ENCODE data around the gene CRACR2B.

CRACR2B gene

GRCh38 chr11:811446-812245 lies 16.1 kb upstream of the CRACR2B start:
- no peak for DNase-seq

GRCh38 chr11:812390-812789 lies 15.3 kb upstream of the CRACR2B start:
- DNase-seq = no peak

- no peak for DNase-seq
These were observed 14.7 kb upstream of the CRACR2B start for GRCh38 chr11:813072-813455.

- no peak for DNase-seq
These were observed 14.1 kb upstream of the CRACR2B start for GRCh38 chr11:813456-814096.

- DNase-seq = no peak
These were observed 11.9 kb upstream of the CRACR2B start for GRCh38 chr11:815675-816432.

- no peak for DNase-seq
These were observed 11.3 kb upstream of the CRACR2B start for GRCh38 chr11:816433-816779.

- DNase-seq = no peak
These were observed 9.2 kb upstream of the CRACR2B start, which contains the start of gene PNPLA2 for GRCh38 chr11:818396-819128. TSS of gene PNPLA2 (plus strand) at chr11:818914. CDS start at chr11:819719, 805 bp downstream.

GRCh38 chr11:819129-819931 lies 8.4 kb upstream of the CRACR2B start:
- peak; percentile 93 for DNase-seq

GRCh38 chr11:819943-820649 lies 7.6 kb upstream of the CRACR2B start:
- peak; percentile 96 for DNase-seq

GRCh38 chr11:820655-821511 lies 6.8 kb upstream of the CRACR2B start:
- no peak for DNase-seq

- no peak for DNase-seq
These were observed 6.0 kb upstream of the CRACR2B start for GRCh38 chr11:821512-822371.

GRCh38 chr11:823441-824291 lies 4.1 kb upstream of the CRACR2B start:
- DNase-seq = no peak

GRCh38 chr11:824292-824880 lies 3.3 kb upstream of the CRACR2B start:
- DNase-seq = no peak

- DNase-seq = no peak
These were observed 2.8 kb upstream of the CRACR2B start for GRCh38 chr11:824942-825341.

- no peak for DNase-seq
These were observed 2.1 kb upstream of the CRACR2B start for GRCh38 chr11:825366-826226.

- no peak for DNase-seq
These were observed 1.5 kb upstream of the CRACR2B start for GRCh38 chr11:826227-826621.

- no peak for DNase-seq
These were observed 928 bp upstream of the CRACR2B start for GRCh38 chr11:826836-827145.

Measured in CD4-positive, alpha-beta T cell treated with Interleukin-21 for 1 hour (primary cell).